Activated CD8-positive, alpha-beta memory T cell treated with anti-CD3 and anti-CD28 coated beads for 24 hours (primary cell): ENCODE results near the gene SKOR1.
A peak's percentile ranks its signal among the peaks of the same experiment; 100 is the strongest.

Source experiments
- DNase-seq: peaks from one replicate; pipeline ENCODE4 v3.0.0-alpha.2; 2020

SKOR1 gene

DNA sequence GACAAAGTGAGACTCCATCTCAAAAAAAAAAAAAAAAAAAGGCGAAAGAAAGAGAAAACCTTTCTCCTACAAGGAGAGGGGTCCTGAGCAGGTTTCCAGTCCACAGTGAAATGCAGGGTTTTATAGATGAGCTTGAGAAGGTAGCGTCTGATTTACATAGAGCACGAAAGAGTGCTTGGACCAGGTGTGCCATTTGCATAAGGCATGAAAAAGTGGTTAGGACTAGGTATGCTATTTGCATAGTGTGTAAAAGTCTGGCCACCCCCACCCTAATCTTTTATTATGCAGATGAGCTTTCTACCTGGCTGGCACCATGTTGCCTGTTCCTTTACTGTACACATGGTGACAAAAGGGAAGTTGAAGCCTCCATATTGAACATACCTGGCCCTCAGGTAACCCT is 28.1 kb downstream of the SKOR1 start:
- DNase-seq: peak; percentile 15

DNA sequence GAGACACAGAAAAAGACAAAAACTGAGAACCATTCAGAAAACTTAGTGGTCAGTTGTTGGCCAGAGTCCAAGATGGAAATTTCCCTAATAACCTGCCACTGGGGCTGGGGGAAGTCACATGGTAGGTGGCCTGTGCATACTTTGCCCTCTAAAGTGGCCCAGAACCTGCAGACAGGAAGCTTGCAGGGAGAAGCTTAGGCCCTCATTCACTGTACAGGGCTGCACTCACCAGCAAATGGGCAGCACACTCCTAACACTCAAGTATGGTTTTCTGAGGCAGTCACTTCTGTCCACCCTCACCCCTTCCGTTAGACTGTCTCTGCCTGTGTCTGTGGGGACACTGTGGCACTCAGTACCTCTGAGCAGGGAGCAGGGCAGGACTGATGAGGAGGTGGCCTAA is 29.0 kb downstream of the SKOR1 start:
- peak; percentile 46 for DNase-seq

- DNase-seq: peak; percentile 37
Measured at GRCh38 chr15:67855842-67856241, 30.5 kb downstream of the SKOR1 start.

DNA sequence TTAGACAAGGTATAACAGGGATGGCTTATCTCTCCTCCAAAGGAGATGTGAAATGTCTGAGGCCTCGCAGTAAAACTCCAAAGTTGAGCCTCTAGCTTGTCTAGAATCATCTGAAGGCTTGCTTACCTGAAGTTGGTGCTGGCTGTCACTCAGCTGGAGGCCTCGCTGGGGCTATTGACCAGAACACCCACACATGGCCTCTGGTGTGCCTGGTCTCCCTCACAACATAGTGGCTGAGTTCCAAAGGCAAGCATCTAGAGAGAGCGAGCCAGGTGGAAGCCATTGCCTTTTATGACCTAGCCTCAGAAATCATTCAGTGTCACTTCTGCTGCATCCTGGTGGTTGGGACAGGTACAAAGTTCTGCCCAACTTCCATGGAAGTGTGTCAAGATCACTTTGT is 31.9 kb downstream of the SKOR1 start:
- peak; percentile 45 for DNase-seq

DNA sequence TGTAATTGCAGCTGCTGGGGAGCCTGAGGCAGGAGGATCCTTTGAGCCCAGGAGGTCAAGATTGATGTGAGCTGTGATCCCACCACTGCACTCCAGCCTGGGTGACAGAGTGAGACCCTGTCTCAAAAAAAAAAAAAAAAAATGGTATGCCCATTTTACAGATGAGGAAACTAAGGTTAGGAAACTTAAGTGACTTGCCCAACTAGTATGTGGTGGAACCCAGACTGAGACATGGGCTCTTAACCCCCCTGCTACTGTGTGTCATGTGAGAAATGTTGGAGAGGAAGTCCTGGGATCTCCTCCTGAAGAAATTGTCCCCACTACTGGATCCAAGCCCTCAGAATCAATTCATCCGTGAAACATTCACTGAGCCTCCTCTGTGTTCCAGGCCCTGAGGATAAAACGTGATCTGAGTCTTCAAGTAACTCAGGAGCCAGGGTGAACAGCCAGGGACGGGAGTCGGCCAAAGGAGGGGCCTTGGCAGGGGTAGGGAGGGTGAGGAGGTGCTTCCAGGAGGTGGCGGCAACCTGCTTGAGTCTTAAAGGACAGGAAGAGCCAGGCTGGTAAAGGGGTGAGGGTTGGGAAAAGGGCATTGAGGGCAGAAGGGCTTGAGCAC is 34.1 kb downstream of the SKOR1 start:
- peak; percentile 11 for DNase-seq

DNA sequence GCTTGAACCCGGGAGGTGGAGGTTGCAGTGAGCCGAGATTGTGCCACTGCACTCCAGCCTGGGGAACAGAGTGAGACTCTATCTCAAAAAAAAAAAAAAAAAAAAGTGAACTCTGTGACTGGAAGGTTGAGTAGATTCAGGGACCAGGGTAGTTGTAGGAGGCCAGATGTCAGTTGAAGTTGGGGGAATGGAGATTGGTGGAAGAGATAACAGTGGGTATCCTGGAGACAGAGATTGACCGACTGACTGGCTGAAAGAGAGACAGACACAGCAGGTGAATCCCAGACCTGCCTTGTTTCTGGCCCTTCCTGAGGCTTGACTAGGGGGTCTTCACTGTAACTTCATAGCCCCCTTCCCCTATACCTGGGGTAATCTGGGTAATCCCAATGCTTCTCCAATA is 36.7 kb downstream of the SKOR1 start:
- DNase-seq: peak; percentile 7

GRCh38 chr15:67862750-67863441 is 37.6 kb downstream of the SKOR1 start:
- DNase-seq: peak; percentile 35

GRCh38 chr15:67863442-67863987 is 38.2 kb downstream of the SKOR1 start:
- DNase-seq: peak; percentile 89

GRCh38 chr15:67865331-67865730 is 40.0 kb downstream of the SKOR1 start:
- no peak for DNase-seq

GRCh38 chr15:67865766-67866165 is 40.5 kb downstream of the SKOR1 start:
- DNase-seq: no peak

DNA sequence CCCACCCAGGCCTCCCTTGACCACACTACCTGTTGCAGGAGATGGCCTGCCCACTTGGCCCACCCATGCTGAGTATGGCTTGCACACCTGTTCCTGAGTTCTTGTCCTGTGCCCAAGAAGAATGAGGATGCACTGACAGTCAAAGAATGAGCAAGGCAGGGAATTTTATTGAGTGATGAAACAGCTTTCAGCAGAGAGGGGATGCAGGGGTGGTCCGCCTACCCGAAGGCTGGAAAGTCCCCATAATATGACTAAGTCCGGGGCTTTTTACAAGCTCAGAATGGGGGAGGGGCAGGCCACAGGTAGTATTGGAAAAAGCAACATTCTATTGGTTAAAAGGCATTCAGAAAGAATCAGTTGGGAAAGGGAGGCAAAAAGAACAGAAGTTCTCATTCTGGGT is 44.4 kb downstream of the SKOR1 start:
- peak; percentile 50 for DNase-seq

GRCh38 chr15:67870868-67871408 is 45.6 kb downstream of the SKOR1 start:
- DNase-seq: no peak

DNA sequence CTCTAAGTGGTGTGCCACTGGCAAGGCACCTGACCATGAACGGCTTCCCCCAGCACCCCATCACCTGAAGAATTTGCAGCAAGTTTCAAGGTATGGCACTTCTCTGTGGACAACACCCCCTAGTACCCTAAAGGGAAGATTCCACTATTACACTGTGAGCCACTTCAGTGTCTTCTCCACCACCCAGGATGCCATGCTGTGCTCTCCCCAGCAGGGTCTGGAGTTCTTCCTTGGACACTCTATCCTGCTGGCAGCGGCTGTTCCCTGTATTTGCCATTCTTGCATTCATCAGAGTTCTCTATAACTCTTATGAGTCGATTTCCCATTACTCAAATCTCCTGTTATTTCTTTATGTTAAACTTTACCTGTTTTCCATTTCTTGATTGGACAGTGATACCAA is 48.5 kb downstream of the SKOR1 start:
- DNase-seq: peak; percentile 17

DNA sequence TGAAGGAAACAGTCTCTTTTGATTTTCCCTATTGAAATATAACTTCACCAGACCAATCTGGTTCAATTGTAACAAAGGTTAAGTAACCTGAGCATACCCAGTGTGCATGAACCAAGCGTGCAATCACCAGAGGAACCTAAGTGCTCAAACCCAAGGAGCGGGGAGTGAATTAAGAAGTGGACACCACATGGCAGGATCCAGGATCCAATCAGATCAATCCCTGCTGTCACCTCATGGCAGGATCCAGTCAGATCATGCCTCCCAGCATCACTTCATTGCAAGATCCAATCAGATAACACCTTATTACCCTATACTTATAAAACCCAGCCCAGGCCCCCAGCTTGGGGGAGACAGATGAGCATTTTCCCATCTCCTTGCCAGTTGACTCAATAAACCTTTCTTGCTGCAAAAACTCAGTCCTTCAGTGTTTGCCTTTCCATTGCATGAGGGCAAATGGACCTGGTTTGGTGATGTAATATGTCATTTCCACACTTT is 53.5 kb downstream of the SKOR1 start:
- peak; percentile 41 for DNase-seq

GRCh38 chr15:67879440-67880129 is 54.3 kb downstream of the SKOR1 start:
- DNase-seq: no peak

- peak; percentile 17 for DNase-seq
Measured at GRCh38 chr15:67880651-67881182, 55.4 kb downstream of the SKOR1 start.

GRCh38 chr15:67882487-67883233 is 57.4 kb downstream of the SKOR1 start:
- DNase-seq: peak; percentile 41

DNA sequence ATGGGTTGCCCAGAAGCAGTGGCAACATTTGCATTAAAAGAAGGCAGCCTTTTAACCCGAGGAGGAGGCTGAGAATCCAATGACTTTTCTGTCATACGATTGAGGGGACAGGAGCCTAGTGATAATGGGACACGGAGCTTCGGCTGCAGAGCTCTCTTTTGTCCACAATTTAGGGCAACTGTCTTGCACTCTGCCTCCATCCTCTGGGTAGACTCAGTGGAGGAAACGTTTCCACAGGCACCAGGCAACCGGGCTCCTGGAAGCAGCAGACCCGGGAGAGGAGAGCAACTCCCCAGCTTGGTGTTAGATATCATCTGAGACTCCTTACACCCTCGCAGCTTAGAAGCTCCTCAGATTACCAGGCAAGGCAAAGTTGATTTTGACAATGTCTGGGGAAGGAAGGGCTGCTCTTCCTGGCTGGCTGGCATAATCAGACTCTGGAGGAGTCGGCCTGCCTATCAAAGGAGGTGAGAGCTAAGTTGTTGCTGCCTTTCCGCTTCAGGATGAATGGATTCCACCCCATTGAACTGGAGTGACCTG is 58.0 kb downstream of the SKOR1 start:
- DNase-seq: no peak

DNA sequence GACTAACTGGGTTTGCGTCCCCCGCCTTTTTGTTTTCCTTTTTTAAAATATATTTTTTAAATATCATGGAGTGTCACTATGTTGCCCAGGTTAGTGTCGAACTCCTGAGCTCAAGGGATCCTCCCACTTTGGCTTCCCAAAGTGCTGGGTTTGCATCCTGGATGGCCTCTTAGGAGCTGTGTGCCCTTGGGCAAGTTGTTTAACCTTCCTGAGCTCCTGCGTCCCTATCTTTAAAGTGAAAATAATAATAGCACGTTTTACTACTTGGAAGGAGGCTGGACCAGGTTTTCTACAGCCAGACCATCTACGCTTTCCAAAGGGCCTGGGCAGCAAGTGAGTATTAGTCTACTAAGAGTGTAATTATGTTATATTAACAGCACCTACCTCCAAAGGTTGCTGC is 58.7 kb downstream of the SKOR1 start:
- no peak for DNase-seq
